ENCODE results near the gene ECI1.

- TF ChIP-seq CTCF (conservative IDR thresholded peaks at IDR 0.05) (no peak), ZFX (IDR thresholded peaks at IDR 0.05) (no peak)
These were observed 6.2 kb downstream of the ECI1 start for GRCh38 chr16:2244926-2245795.
